ENCODE results near the gene COLEC12.

- TF ChIP-seq, protein P1, sequence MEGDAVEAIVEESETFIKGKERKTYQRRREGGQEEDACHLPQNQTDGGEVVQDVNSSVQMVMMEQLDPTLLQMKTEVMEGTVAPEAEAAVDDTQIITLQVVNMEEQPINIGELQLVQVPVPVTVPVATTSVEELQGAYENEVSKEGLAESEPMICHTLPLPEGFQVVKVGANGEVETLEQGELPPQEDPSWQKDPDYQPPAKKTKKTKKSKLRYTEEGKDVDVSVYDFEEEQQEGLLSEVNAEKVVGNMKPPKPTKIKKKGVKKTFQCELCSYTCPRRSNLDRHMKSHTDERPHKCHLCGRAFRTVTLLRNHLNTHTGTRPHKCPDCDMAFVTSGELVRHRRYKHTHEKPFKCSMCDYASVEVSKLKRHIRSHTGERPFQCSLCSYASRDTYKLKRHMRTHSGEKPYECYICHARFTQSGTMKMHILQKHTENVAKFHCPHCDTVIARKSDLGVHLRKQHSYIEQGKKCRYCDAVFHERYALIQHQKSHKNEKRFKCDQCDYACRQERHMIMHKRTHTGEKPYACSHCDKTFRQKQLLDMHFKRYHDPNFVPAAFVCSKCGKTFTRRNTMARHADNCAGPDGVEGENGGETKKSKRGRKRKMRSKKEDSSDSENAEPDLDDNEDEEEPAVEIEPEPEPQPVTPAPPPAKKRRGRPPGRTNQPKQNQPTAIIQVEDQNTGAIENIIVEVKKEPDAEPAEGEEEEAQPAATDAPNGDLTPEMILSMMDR (conservative IDR thresholded peaks at IDR 0.05), result no peak
- TF ChIP-seq EZH2 (IDR thresholded peaks at IDR 0.05; ENCODE audit: low read depth), result no peak
Observed at GRCh38 chr18:340044-340443, 160.5 kb downstream of the COLEC12 start.
